RKO (cell line): ENCODE measurements around the gene CCDC137.
A peak's percentile ranks its signal among the peaks of the same experiment; 100 is the strongest.
"Not testable (repeated sequence)": the region's sequence is repeated elsewhere in the genome, so short reads cannot be mapped to it uniquely, and the experiment has no call there.

ENCODE experiments used
- DNase-seq: peaks from one replicate; pipeline ENCODE4 v3.0.0-alpha.2; 2016; ENCODE audit warnings: low spot score

CCDC137 gene, protein sequence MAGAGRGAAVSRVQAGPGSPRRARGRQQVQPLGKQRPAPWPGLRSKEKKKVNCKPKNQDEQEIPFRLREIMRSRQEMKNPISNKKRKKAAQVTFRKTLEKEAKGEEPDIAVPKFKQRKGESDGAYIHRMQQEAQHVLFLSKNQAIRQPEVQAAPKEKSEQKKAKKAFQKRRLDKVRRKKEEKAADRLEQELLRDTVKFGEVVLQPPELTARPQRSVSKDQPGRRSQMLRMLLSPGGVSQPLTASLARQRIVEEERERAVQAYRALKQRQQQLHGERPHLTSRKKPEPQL

DNA sequence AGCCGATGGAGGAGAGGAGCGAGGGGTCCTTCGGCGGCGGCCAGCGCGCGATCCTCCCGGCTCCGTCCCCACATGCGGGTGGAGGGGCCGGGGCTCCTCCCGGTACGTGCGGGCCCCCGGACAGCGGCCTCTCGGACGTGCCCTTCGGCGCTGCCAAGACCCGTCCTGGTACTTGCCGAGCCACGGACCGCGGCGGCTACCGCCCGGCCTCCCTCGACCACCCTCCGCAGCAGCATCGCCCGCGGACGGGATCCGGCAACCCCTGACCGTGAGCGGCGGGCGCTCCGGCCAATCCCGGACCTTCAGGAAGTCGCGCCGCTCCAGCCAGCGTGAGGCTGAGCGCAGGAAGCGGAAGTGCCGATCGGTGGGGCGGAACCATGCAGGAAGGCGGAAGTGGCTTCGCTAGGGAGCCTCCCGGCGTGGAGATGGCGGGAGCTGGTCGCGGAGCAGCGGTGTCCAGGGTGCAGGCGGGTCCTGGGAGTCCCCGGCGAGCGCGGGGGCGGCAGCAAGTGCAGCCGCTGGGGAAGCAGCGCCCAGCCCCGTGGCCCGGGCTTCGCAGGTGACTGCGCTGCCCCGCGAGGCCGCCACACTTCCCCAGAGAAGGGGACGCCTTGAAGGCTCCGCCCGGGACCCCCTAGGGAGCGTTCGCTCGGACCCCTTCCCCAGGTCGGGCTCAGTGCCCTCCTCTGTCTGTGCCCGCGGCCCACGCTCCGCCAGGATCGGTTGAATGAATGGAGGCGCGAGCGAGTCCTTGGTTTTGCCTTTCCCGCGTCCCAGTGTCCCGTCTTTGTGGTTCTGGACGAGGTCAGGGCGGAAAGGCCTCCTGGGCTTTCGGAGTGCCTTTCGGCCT lies at the start of gene CCDC137, which contains the start of gene OXLD1:
TSS of gene CCDC137 (plus strand) at position 396 of the 850 bp plus-strand sequence. CDS start at position 426, 30 bp downstream.
TSS of gene OXLD1 (minus strand) at position 264 of the 850 bp plus-strand sequence. CDS start at position 236, 28 bp downstream.
- peak; percentile 94 for DNase-seq

DNA sequence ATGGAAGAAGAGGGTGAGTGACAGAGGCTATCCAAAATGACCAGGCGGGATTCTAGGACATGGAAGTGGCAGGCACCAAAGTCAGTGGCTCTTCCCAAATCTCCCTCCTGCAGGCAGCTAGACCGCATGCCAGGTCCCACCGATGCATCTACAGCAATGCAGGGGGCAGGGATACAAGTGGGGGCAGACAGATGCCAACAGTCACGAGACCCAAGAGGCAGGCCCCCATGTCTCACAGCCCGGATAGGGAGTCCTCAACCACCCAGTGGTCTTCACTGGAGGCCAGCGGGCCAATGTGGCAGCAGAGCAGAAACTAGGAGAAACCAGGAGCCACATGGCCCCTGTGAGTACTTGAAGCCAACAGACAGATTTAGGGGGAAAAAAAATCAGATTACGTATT lies 49.7 kb upstream of the CCDC137 start:
- DNase-seq = no peak

DNA sequence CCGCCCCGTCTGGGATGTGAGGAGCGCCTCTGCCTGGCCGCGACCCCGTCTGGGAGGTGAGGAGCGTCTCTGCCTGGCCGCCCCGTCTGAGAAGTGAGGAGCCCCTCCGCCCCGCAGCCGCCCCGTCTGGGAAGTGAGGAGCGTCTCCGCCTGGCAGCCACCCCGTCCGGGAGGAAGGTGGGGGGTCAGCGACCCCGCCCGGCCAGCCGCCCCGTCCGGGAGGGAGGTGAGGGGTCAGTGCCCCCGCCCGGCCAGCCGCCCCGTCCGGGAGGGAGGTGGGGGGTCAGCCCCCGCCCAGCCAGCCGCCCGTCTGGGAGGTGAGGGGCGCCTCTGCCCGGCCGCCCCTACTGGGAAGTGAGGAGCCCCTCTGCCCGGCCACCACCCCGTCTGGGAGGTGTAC lies 48.2 kb upstream of the CCDC137 start:
- DNase-seq = not testable (repeated sequence)

- no peak for DNase-seq
These were observed 44.9 kb upstream of the CCDC137 start for GRCh38 chr17:81621494-81622130.

- no peak for DNase-seq
These were observed 36.3 kb upstream of the CCDC137 start for GRCh38 chr17:81630274-81630673.

GRCh38 chr17:81631482-81631881 lies 35.1 kb upstream of the CCDC137 start:
- no peak for DNase-seq

GRCh38 chr17:81635431-81635830 lies 31.1 kb upstream of the CCDC137 start:
- no peak for DNase-seq

- peak; percentile 86 for DNase-seq
These were observed 30.5 kb upstream of the CCDC137 start for GRCh38 chr17:81635973-81636504.

DNA sequence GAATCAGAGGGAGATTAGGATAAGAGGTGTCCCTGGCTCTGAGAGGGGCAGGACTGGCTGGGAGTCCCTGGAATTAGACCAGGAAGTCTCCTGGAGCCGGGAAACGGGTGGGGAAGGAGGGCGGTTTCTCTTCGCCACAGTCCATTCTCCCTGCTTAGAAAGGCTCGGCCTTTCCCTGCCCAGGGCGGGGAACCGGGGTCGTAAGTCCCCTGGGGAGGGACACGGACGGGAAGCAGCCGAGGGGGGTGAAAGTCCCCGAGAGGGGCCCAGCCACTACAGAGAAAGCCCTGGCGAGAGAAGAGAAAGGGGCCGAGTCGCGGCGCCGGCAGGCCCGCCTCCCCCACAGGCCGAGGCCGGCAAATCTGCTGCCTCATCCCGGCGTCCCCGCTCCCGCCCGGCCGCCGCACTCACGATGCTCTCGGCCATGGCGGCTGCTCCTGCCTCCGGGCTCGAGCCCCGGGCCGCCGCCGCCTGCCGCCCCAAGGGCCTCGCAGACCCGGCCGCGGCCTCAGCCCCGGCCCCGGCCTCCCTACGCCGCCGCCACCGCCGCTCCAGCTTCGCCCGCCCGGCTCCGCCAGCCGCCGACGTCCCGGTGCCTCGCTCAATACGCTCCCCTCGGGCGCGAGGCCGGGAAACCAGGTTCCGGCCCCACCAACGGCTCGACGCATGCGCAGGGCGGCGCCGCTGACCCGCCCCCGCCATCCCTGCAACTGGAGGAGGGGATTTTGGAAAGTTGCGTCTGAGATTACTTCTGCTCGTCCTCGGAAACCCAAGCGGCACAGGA lies 29.8 kb upstream of the CCDC137 start, which contains the start of the genes NPLOC4 and TSPAN10:
TSS of gene NPLOC4 (minus strand) at position 608 of the 784 bp plus-strand sequence. CDS start at position 426, 182 bp downstream.
TSS of gene TSPAN10 (plus strand) at position 692 of the 784 bp plus-strand sequence. CDS start 5,217 bp downstream, outside the sequence.
- DNase-seq = peak; percentile 83

GRCh38 chr17:81638683-81639082 lies 27.9 kb upstream of the CCDC137 start:
- DNase-seq = no peak

- DNase-seq = no peak
These were observed 26.5 kb upstream of the CCDC137 start for GRCh38 chr17:81640011-81640410.

DNA sequence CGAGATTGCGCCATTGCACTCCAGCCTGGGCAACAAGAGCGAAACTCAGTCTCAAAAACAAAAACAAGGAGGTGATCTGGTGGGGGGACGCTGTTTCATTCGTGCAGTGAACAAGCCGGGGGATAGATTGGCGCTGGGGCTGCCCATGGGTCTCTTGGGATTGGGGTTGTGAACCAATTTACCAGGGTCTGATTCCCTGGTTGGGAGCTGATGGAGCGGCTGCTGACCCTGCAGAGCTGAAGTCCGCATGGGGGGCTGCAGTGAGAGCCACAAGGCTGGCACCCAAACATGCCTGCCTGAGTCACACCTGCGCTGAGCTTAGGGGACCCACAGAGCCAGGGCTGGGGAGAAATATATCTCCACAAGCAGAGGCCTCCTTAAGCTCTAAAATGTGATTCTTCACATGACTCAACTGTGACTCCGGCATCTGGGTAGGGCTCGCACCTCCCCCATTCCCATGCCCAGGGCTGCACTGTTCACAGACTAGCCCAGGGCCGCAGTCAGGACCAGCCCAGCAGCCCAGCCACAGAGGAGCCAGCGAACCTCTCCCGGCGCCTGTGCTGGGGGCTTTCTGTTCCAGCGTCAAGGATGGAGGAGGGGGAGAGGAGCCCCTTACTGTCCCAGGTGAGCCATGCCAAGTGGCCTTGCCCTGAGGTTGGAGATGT lies 24.6 kb upstream of the CCDC137 start:
- DNase-seq = peak; percentile 50

DNA sequence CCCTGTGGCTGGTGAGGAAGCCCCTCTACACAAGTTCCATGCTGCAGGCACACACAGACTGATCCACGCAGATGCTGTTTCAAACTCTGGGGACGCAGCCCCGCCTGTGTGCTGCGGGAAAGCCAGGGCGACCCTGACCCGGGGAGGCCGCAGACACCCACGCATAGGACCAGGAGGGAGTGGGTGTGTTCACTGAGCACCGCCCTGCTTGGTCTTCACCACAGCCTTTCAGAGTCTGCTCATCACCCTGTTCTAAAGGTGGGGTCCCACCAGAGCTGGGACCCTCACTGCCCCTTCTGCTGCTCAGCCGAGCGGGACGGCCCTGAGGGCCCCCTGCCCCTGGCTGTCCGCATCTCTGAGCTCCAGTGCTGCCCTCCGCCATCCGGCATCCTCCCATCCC lies 22.0 kb upstream of the CCDC137 start:
- DNase-seq = no peak

GRCh38 chr17:81644976-81645952 lies 21.3 kb upstream of the CCDC137 start:
- no peak for DNase-seq

DNA sequence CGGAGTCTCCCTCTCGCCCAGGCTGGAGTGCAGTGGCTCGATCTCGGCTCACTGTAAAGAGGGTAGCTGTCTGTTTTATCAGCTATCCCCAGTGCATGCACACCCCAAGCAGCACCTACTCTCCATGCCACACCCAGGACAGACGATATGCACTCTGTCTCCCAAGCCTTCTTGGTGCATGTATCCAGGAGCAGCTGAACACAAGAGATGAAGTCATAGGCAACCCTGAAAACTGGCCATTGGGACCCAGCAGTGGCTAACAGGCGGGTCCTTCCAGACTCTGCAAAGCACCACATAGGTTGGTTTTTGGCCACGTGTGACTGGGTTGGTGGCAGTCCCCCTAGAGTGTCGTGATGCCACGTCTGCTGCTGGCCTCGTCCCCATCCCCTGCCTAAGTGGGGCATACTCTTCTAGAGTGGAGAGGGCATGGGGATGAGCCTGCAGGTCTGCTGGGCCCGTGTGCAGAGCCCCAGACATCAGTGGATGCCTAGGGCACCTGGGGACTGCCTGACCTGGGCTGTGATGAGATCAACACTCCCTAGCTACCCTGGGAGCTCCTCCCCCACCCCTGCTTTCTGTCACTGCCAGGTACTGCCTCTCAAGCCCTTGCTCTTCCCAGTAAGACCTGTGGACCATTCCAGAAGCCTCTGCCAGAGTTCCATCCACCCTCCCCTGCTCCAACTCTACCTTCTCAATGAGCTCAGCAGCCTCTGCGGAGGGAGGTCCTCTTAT lies 19.5 kb upstream of the CCDC137 start:
- DNase-seq = no peak

GRCh38 chr17:81647640-81648012 lies 18.9 kb upstream of the CCDC137 start:
- DNase-seq = no peak

DNA sequence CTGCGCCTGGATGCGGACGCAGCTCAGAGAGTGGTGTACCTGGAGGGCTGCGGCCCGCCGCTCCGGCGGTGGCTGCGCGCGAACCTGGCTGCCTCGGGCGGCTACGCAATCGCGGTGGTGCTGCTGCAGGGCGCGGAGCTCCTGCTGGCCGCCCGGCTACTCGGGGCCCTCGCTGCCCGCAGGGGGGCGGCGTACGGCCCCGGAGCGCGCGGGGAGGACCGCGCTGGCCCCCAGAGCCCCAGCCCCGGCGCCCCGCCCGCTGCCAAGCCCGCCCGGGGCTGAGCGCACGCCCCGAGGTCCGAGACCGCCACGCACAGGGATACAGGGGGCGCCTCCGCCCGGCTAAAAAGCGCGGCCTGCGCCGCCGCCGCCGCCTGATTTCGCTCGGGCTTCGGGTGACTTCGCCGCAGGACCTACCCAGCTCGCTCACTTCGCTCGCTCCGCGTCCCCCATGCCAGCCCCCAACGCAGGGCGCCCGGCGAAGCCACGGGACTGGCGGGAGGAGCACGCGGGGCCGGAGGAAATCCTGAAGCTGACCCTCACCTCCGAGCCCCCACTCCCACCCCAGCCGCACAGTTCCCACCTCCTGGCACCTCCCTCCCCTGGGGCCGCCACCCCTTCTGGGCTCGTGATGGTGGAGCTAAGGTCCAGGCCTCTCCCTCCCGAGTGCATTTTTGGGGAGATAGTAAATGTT lies 18.4 kb upstream of the CCDC137 start:
- DNase-seq = no peak

DNA sequence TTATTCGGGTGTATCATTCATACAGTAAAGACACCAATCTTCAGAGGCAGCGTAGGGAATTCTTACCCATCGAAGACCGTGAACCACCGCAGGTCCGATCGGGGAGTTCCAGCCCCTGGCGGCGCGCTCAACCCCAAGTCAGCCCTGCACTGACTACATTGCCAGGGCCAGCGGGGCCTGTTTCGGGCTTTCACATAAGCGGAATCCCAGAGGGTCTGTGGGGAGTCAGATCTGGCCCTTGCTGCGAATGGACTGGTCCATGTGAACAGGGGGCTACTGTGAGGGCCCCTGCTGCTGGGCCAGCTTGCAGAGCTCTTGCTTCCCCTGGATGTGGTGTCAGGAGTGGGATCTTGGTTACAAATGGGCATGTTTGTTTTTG lies 17.8 kb upstream of the CCDC137 start:
- no peak for DNase-seq
